HG03095 (cell line): Measurements from ENCODE around the gene TOX4.
A peak's percentile ranks its signal among the peaks of the same experiment; 100 is the strongest.

Source experiments
- ATAC-seq: cut with Tn5 transposase; IDR thresholded peaks from one replicate; pipeline ENCODE4 v1.9.1; 2021; ENCODE audit warnings: moderate library complexity; ENCODE audit not compliant: unreplicated experiment

The TOX4 gene

GRCh38 chr14:21501568-21501967 lies 24.6 kb downstream of the TOX4 start:
- ATAC-seq = no peak

GRCh38 chr14:21503376-21503775 lies 26.4 kb downstream of the TOX4 start:
- ATAC-seq = no peak

GRCh38 chr14:21505012-21505553 lies 28.1 kb downstream of the TOX4 start:
- ATAC-seq = peak; percentile 82

GRCh38 chr14:21506557-21506956 lies 29.6 kb downstream of the TOX4 start:
- no peak for ATAC-seq

- ATAC-seq = no peak
These were observed 32.6 kb downstream of the TOX4 start for GRCh38 chr14:21509432-21510143.

- peak; percentile 93 for ATAC-seq
These were observed 34.0 kb downstream of the TOX4 start, which contains the start of gene METTL3 for GRCh38 chr14:21510735-21511657. Gene METTL3 (minus strand): TSS chr14:21511340. CDS start chr14:21511223, 117 bp downstream.

GRCh38 chr14:21514341-21514740 lies 37.3 kb downstream of the TOX4 start:
- no peak for ATAC-seq

GRCh38 chr14:21518725-21519124 lies 41.7 kb downstream of the TOX4 start:
- ATAC-seq = no peak

GRCh38 chr14:21520767-21521166 lies 43.8 kb downstream of the TOX4 start:
- no peak for ATAC-seq

GRCh38 chr14:21521501-21521900 lies 44.5 kb downstream of the TOX4 start:
- ATAC-seq = no peak

- ATAC-seq = no peak
These were observed 46.2 kb downstream of the TOX4 start for GRCh38 chr14:21523203-21523602.

GRCh38 chr14:21524575-21525490 lies 47.8 kb downstream of the TOX4 start:
- ATAC-seq = no peak

GRCh38 chr14:21525571-21525961 lies 48.6 kb downstream of the TOX4 start:
- ATAC-seq = no peak

- ATAC-seq = peak; percentile 60
These were observed 49.1 kb downstream of the TOX4 start, which contains the start of gene SALL2 for GRCh38 chr14:21525962-21526671. Gene SALL2 (minus strand): TSS chr14:21526346. CDS start chr14:21526127, 219 bp downstream.

- ATAC-seq = no peak
These were observed 49.8 kb downstream of the TOX4 start for GRCh38 chr14:21526672-21527317.

GRCh38 chr14:21527318-21527679 lies 50.3 kb downstream of the TOX4 start:
- ATAC-seq = no peak

- ATAC-seq = no peak
These were observed 51.7 kb downstream of the TOX4 start for GRCh38 chr14:21528381-21529348.

GRCh38 chr14:21529515-21529914 lies 52.5 kb downstream of the TOX4 start:
- ATAC-seq = no peak
